SHP77 treated with DMSO at 0.1 percent for 48 hours (cell line): ENCODE measurements around the gene WDR11.

Experiments used
- DNase-seq: peaks from one replicate; lab custom pipeline; 2025; lab: John Stamatoyannopoulos, UW

WDR11 gene

GRCh38 chr10:120850911-120851865 is at the start of gene WDR11:
TSS of gene WDR11 (plus strand) at chr10:120851362. CDS start at chr10:120851421, 59 bp downstream.
- peak; percentile 86 for DNase-seq

DNA sequence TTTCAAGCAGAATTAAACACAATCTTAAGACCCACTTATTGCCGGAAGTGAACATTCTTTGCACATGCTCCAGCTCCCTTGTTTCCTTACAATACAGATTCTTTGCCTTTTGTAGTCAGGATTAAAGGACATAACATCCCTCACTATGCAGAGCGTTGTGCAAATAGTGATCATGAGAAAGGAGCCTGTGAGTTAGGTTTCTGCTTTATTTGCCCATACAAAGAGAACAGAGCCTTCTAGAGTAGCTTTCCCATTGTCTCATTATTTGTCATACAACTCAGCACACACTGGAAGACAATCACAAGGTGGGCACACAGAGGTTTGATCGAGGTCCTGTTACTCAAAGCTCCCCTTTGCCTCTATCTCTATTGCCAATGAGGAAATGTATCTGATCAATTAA is 48.2 kb upstream of the WDR11 start:
- DNase-seq: no peak

DNA sequence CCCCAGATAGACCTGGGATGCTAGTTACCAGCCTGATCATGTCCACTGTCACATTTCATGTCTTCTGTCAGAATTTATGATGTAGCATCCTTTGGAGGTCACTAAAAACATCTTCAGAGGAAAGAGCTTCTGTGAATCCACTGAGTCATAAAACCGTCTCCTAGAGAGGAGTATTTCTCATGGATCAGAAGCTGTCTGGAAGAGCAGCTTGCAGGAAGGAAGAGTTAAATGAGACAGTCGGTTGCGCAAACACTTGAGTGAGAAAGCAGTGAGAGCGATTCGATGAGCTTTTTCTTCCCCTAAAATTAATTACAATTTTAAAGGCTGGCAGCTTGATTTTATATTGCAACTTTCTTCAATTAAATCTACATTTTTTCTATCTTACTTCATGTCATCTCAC is 47.2 kb upstream of the WDR11 start:
- DNase-seq: no peak

DNA sequence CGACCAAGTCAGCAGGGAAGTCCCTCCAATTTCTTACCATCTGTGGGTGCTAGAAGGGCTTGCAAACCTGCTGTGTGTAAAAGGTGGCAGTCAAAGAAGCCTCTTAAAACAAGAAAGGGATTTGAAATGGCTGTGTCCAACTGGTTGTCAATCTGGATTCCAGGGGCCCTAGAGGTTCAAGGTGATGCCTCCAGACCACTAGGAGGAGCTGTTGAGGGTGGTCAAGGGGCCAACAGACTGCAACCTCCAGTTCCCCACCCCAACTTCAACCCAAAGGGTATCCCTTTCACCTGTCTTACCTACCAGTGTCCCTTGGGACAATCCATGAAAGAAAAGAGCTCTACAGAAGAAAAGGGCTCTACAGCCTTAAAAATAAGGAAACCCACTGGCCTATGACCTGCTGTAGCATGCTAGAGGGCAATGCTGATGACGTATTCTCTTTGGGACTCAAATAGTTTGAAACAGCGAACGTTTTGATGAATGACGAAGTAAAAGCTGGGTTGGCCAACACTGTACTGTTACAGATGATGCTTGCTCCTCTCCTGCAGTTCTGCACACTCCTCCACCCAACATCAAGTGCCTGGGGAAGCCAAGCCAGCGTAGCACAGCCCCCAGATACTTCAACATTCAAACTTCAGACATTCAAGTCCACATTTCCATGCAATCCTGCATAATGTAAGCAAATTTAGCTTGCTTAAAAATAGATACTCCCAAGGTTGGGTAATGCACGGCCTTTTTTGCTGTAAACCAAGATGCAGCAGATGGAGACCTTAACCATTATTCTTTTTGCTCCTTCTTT is 45.9 kb upstream of the WDR11 start:
- DNase-seq: no peak

- DNase-seq: no peak
These were observed 45.1 kb upstream of the WDR11 start for GRCh38 chr10:120806081-120806480.

DNA sequence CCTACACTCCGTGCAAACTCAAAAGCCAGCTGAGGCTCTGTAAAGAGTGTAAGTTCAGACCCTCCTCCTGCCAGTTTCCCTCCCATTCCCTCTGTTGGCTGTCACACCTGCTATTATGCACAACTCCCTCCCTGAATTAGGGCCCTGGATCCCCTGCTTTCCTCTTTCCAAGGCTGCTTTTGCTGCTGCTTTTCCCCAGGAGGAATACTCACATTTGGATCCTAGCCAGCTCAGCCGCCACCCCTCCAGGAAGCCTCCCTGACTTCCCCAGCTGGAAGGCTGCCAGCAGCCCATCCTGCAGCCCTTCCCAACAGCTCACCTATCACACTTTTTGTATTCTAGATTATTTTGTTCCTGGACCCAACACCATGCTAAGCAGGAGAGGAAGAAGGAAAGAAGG is 40.9 kb upstream of the WDR11 start:
- DNase-seq: no peak

DNA sequence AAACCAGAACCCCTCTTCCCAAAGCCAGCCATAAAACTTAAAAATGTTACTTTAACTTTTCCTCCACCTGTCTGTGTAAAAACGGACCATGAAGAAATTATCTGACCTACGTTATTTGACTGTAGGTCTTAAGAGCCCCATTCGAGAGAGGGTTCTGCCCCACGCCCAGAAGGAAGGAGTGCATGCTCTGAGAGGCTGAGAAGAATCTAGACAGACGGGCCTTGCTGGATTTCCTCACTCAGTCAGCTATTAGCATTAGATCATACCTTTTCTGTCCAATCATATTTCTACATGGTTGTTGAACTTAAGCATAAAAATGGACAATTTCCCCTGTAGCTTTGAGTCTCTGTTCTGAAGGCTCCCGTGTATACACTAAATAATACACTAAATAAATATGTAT is 38.1 kb upstream of the WDR11 start:
- no peak for DNase-seq

DNA sequence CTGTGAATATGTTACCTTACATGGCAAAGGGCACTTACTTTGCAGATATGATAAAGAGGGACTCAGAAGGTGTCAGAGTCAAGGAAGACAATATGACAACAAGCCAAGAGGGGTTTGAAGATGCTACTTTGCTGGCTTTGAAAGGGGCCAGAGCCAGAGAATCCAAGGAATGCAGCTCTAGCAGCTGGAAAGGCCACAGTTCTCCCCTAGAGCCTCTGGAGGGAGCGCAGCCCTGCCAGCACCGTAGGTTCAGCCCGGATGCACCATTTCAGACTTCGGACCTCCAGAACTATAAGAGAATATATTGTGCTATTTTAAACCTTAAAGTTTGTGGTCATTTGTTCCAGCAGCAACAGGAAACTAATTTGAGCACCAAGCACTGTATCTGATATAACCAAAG is 32.9 kb upstream of the WDR11 start:
- DNase-seq: no peak

- no peak for DNase-seq
These were observed 31.8 kb upstream of the WDR11 start for GRCh38 chr10:120819366-120819765.

- DNase-seq: no peak
These were observed 27.9 kb upstream of the WDR11 start for GRCh38 chr10:120823266-120823665.

- DNase-seq: no peak
These were observed 26.3 kb upstream of the WDR11 start for GRCh38 chr10:120824881-120825309.

DNA sequence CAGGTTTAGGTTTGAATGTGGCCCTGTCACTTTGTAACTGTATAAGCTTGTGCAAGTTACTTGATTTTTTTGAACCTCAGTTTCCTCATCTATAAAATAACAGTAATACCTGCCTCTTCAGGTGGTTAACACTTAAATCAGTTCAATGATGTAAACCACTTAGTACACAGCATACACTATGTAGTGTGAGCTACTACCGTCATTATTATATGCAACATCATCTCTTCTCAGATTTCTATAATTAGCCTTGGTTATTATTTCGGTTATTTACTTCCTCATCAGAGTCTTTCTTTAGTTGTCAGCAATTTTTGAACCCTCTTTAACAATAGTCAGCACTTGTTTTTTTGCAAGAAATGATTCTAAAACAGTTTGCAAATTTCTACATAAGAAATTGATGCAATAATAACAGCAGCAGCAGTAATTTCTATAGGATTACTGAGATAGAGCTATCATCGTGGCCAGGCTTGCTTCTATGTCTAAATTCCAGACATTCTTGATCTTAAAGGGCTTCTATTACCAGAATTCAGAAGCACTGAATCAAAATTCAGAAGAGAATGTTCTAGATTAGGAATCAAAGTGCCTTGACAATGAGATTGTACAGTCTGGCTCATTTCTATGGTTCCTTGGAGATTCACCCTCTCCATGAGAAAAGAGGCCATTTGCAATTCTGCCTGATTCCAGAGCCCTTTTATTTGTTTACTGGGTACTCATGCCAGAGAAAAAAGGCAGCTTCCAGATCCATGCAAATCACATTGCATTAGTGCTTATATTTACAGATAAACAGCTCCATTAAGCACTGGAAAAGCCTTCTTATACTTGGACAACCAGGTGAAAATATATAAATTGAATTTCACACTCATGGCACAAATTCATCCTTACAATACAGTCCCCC is 25.0 kb upstream of the WDR11 start:
- no peak for DNase-seq

DNA sequence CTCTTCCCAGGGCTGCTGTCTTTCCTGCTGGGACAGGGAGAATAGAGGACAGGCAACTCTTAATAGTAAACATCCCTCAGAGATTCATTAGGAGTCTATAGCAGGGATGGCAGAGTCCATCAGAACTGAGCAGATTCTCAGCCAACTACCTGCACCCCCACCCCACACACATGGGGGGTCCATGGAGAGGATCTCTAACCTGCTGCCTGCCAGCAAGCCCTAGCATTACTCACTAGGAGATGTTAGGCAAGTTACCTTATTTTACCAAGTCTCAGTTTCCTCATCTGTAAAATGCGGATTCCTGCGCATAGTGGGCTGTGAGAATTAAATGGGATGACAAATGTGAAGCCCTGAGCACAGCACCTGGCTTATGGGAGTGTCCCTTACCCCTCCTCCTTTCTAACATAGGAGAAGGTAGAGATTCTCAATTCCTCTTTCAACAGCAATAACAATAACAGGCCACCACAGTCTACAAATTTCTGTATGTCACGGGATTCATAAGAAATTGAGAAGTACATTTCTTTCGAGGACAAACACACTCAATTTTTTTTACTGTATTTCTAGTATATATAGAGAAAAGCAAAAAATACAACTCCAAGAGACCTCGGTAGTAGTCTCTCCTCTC is 23.8 kb upstream of the WDR11 start:
- DNase-seq: no peak

- DNase-seq: no peak
These were observed 22.3 kb upstream of the WDR11 start for GRCh38 chr10:120828763-120829319.

GRCh38 chr10:120832106-120832505 is 19.1 kb upstream of the WDR11 start:
- DNase-seq: no peak

DNA sequence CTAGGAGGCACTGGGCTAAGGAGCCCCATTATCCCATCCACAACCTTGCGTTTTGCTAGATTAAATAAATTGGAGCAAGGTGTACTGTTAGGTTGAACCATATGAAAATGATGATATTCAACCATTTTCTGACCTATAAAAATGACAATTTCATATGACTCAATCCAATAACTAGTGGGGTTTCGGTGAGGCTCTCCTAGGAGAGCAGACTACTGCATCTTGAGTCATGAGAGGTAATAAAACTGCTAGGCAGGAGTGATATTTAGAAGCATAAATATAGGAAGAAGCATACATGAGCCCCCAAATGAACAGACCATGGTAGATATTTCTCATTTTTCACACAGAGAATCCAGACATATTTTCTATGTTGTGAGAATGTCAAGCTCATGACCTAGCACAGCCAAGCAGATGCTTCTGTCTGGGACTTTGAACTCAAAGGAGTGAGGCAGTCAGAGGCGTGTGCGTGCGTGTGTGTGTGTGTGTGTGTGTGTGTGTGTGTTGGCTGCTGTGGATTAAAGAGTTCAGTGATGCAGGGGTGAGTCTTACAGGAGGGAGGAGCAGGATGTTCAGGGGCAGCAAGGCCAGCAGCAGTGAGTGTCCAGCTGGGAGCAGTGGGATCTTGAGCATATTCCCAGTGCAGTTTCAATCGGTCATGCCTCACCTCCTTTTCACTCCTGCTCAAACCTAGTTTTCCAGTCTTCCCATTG is 17.8 kb upstream of the WDR11 start:
- no peak for DNase-seq

DNA sequence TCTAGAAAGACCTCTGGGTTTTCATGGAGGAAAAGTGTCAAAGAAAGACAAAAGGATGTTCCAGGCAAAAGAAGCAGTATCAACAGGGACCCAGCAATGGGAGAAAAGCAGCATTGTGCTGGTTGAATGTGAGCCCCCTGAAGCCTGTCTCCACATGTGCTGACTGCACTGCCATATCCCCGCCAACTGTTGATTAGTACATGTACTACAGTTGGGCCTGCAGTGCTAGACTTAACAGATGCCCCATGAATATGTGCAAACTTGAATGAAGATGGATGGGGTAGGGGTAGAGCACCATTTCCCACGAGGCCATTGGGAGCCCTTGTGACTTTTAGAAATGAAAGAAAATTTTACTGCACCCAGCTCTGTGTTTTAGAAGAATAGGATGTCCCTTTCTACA is 15.6 kb upstream of the WDR11 start:
- DNase-seq: no peak

DNA sequence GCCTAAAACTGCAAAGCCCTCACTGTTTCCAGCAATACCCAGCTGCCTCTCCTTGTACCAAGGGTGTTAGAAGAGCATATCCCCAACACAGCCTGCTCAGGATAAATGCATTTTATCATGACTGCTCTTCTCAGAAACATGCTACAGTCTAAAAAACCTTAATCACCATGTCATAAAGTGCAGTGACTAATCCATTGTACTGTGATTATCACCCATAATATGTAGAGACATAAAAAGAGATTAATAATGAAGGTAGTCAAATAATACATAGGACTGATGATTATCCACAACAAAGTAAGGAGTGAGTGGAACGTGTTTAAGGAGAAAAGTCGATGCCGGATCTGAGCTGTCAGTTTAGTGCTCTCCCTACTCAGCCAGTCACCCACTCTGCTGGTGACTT is 12.2 kb upstream of the WDR11 start:
- no peak for DNase-seq

DNA sequence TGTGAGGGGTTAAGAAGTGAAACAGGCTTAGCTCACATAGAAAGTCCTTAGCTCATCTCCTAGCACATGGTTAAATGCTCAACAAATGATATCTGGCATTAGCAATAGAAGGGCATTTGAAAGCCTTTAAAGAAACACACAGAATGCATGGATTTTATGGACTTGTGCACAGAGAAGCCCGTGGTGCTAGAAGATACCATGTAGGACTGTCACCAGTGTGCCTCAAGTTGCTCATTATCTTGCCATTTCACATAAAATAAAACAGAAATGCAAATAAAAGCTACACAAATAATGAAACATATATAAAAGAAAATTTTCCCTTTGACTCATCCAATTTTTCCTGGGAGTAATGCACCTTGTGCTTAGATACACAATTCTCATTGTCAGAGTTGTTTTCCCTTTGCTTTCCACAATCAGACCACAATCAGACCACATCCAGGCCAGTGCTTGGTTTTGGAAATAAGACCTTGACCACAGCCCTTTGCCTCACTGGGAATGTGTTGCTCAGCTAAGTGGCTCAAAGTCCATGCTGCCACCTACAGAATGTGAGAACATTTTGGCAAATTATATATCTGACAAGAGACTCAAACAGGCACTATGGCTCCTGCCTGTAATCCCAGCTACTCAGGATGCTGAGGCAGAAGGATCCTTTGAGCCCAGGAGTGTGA is 9.5 kb upstream of the WDR11 start:
- no peak for DNase-seq

GRCh38 chr10:120854388-120854787 is 3.2 kb downstream of the WDR11 start:
- no peak for DNase-seq
